GM21786 (cell line): ENCODE results near the gene IGFBP1.
A peak's percentile ranks its signal among the peaks of the same experiment; 100 is the strongest.

Experiments used
- ATAC-seq: cut with Tn5 transposase; IDR thresholded peaks from one replicate; pipeline ENCODE4 v1.9.1; 2021; ENCODE audit not compliant: unreplicated experiment

IGFBP1 gene

DNA sequence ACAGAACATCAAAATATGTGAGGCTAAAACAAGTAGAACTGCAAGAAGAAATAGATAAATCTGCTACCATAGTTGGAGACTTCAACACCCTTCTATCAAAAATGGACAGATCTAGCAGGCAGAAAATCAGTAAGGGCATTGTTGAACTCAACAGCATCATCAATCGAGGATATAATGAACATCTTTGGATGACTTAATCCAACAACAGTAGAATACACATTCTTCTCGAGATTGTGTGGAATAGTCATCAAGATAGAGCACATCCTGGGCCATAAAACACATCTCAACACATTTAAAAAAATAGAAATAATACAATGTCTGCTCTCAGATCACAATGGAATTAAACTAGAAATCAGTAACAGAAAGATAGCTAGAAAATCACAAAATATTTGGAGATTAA lies 9.9 kb downstream of the IGFBP1 start:
- ATAC-seq, result no peak

DNA sequence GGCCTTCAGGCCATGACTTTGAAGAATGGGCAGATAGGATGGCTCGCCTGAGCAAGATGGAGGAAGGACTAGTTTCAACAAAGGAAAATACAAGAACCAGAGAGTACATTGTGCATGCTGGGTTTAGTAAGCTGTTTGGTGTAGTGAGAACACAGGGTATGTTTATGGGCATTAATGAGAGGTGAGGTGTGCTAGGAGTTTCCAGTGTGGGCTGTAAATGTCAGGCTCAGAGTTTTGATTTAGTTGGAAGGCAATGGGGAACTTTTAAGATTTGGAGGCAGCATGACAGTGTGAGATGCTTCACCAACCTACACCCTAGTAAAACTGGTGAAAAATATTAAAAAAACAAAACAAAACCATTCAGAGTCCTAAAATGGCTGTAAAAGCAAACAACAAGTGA lies 13.3 kb downstream of the IGFBP1 start:
- ATAC-seq, result no peak

DNA sequence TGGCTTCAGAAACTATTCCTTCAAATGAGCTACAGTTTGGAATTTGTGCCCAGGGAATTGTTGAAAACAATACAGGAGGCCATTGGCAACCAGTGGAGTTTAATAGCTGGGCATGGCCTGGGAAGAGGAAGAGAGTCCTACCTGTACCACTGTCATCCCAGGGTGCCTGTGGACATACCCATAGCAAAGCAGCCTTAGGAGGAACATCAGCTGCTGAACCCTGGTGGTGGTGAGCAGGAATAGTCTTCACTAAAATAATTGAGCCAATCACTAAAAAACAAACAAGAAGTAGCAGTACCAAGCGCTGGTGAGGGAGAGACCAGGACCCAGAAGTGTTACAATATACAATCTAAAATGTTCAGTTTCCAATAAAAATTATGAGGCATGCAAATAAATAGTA lies 14.5 kb downstream of the IGFBP1 start:
- ATAC-seq, result no peak

DNA sequence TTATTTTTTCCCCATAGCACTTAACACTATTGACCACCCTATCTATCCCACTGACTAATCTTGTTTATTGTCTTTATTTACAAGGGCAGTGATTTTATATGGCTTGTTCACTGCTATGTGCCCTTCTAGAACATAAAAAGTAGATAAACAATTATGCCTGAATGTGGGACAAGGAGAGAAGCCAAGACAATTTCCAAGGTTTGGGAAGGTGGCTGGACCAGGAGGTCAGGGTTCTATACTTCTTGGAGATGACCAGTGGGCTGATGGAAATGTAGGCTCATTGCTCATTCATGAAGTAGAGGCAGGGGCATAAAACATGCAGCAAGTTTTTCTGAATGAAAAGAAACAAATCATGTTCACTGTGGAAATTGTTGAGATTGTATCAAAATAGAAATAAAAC lies 21.3 kb downstream of the IGFBP1 start:
- no peak for ATAC-seq

DNA sequence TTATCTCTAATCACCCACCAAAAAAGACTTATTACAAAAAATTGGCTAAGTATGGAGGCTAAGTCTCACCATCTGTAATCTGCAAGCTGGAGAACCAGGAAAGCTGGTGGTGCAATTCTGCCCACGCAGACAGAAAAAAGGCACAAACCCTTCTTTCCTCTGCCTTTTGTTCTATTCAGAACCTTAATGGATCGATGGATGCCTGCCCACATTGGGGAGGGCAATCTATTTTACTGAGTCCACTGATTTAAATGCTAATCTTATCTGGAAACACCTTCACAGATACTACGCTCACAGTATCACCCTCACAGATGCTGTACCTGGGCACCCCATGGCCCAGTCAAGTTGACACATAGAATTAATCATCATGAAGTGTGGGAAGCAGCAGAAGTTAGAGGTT lies 22.6 kb downstream of the IGFBP1 start:
- ATAC-seq, result no peak

DNA sequence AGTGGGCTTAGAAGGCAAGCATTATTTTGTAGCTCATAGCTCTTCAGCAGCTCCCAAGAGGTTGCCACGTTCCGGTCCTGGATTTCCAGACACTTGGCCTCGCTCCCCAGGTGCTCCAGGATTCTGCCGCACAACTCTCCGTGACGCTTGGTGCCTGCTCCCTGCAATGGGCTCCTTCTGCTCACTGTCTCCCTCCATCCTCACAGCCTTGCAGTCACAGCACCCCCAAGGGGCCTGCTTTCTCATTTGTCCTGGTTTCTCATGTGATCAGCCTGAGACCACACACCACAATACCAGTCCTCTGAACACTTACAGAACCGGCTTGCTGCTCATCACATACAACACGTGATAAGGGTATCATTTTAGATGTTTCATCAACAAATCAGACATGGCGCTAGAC lies 23.0 kb downstream of the IGFBP1 start:
- no peak for ATAC-seq

DNA sequence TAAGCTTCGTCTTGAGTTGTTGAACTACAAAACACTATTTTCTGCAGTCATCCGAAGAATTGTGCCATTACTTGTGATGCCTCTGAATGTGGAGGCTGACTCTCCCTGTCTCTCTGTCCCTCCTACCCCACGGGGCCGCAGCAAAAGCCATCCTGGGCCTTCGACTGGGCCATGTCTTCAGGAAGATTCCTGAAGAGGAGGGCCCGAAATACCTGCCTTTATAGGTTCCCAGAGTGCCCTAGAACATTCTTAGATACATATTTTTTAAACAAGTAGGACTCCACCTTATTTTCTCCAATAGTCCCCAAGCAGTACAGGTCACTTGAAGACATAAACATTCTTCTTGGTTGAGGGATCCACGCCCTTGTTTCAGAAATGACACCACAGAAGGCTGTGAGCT lies 24.7 kb downstream of the IGFBP1 start:
- ATAC-seq, result no peak

DNA sequence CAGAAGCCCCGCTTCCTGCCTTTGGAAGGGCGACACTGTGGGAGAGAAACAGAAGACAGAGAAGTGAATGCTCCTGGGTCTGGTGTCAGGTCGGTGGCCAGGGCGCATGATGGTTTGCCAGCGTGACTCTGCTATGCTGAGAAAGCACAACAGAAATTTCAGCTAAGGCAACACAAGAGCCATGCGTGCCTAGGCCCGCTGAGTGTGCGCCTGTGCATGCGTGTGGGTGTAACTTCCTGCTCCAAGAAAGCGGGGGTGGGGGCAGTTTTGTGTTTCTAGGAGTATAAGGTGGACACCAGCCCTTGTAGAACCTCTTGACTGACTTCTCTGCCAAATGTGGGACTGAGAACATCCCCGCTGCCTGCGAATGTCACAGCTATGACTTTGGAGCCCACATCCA lies 26.6 kb downstream of the IGFBP1 start:
- no peak for ATAC-seq

DNA sequence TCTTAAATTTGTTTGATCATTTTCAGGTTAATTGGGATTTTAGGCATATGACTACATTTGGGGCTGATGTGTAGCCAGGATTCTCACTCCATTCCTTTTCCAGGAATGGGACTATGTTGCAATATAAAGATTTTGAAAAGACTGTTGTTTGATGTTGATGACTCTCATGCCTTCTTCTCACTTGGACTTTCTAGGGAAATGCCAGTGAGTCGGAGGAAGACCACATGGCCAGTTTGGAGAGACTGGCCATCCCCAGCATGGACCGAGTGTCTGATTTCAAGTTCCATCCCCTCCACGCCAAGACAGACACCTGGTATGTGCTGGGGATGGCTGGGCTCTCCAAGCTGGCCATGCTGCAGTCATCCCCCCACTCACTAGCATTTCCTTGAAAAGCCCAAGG lies 27.3 kb downstream of the IGFBP1 start:
- ATAC-seq, result no peak

DNA sequence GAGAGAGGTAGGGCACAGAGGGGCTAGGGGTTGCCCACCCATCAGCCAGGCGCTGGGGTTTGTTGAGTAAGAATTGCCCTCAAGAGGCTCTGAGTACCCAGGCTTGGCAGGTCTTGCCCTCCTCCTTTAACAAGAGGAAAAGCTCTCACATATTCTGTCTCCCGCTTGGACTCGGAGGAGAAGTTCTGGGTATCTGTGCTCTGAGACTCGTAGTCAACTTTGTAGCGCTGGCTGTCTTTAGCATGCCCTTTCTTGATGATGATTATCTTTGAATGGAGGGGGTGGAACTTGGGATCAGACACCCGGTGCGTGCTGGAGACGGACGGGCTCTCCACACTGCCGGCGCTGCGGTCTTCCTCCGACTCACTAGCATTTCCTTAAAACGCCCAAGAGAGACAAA lies 28.8 kb downstream of the IGFBP1 start:
- no peak for ATAC-seq

DNA sequence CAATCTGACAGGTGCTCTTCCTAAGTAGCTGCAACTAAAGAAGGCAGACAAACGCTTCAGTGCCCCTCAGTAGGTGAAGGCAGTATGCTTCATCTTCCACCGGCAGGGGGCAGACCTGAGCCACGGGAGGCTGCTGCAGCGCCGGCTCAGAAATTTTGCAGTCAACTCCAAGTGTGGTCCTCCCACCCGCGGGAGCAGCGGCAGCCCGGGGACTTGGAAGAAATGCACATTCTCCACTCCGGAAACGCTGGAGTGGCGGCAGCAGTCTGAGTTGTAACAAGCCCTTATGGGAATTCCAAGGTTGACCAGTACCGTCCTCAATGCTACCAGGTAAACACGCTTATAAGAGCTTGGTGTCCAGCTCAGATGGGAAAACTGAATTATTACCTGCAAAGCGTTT lies 29.4 kb downstream of the IGFBP1 start:
- peak; percentile 67 for ATAC-seq

DNA sequence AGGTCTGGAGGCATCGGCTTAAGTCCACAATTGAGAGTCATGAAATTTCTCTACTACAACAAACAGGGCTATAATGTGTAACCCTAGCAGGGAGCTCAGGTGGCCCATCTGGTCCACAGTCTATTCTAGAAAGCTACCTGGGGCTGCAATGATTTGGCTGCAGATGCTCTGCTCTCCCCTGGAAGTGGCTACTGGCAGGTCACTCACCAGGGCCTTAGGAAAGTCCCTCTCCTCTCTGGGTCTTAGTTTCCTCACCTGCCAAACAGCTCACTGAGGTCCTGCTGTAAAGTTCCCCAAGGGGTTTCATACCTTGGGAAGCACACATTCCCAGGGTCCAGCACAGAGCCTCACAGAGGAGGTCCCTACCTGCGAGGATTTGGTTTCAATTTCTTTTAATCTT lies 30.3 kb downstream of the IGFBP1 start:
- ATAC-seq, result no peak

DNA sequence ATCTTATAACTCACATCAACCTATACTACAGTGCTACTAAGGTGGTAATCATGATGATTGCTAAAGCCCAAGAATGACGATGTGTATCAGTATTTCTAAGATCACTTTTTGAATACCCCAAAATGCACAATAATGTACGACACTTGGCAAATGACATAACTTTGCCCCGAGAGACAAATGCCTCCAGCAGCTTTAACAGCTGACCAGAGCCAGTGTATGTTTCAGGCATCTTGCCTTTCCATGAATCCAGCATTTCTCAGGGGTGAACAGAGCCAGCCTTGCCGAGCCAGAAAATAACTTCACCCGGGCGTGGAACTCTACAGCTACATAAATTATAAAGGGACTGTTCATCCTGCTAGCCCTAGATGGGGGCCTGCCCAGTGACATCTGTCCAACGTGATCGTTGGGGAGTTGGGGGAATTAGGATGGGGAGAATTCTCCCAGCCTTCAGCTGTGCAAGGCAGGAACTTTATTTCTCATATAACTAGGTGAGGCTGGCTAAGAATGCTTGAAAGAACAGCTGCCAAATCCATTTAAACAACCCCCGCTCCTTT lies 31.0 kb downstream of the IGFBP1 start:
- ATAC-seq, result no peak

DNA sequence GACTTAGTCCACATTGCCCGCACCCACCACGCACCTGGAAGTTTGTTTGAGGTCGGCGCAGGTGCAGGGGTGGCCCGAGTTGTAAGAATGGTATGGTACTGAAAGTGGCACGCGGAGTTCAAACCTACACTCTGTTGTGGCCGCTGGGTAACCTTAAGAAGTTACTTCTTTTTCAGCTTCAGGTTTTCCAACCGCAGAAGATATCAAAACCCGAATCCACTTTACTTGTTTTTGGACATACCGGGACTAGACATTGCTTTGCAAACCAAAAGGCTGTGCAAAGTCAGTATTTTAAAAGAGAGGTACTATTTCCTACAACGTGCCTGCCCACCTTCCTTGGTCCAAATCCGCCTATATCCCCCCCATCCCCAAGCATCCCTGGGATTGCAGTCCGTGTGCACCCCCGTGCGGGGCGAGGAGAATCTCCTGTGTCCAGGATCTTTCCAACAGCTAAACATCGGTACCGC lies 31.7 kb downstream of the IGFBP1 start:
- no peak for ATAC-seq

DNA sequence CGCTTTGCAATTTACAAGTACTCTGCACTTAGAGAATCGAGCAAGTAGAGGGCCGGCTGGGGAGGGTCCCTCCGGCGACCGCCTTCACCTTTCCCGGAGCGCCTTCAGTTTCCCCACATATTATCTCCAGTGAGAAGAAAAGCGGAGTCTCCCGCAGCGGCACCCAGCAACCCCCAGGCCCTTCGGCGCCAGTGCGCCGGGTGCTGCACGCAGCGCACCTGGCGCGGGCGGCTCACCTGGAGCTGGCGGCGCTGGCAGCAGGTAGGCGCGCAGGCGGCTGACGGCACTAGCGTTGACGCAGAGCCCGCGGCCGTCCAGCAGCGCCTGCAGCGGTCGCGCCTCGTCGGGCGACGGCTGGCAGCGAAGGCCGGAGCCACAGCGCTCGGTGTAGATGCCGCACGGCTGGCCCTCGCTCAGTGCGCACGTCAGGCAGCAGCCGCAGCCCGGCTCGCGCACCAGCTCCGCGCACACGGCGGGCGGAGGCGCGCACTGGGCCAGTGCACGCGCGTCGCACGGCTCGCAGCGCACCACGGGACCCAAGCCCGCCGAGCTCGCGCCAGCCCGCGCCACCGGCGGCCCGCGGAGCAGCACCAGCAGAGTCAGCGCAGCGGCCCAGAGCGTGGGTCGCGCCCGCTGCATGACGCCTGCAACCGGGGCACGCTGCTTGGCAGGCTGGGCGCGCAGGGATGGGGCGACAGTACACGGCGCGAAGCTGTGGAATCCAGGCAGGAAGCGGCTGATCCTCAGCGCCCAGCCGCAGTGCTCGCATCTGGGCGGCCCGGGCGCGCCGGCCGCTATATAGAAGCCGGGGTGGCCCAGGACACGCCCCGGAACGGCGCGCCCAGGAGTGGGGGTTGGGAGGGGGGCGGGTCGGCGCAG lies 32.5 kb downstream of the IGFBP1 start, which contains the start of gene IGFBP3:
Gene IGFBP3 (minus strand): TSS at position 771 of the 879 bp plus-strand sequence. CDS start 132 bp downstream, at position 639.
- ATAC-seq, result no peak

DNA sequence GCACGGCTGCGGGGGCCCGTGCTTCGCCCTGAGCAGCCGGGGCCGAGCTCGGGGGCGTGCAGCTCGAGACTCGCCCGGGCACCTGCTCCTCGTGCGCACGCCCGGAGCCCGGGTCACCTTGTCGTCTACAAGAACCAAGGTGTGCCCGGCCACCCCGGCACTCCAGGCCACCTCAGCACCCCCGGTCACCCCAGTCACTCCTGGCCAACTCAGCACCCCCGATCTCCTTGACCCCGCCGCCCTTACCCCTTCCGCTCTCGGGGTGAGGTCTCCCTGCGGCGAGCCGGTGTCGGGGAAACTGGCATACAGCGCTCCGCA lies 33.1 kb downstream of the IGFBP1 start:
- no peak for ATAC-seq

DNA sequence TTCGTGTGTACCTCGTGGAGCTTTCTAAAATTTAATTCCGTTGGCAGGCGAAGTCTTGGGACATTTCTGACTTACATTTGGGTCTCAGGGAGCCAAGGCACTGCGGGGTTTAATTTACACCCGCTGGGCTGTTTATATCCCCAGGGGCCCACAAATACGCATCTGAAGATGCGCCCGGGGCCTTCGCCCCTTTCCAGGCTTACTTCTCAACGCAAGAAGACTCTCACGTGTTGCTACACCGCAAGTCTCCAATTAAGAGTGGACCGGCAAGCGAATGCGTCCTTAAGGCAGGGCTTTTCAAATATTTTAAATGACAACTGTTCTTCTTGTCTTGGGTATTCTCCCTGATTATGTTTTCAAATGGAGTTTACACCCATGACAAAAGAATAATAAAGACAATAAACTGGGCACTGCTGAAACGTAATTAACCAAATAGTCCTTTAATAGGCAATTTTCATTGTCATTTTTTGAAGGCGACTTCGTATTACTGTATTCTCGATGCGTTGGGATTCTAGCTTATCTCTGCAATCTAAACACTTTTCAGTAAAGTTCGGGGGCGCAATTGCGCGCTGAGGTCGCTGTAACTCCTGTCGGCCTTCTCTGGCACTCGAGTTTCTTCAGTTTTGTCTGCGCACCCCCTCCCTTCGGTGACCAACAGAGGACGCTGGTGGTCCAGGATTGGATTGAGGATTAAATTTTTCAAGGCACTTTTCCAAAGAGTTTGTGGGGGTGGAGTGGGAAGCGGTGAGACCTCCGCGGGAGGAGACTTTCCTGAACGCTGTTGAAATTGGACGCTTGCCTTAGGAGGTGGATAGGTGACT lies 33.6 kb downstream of the IGFBP1 start:
- no peak for ATAC-seq

DNA sequence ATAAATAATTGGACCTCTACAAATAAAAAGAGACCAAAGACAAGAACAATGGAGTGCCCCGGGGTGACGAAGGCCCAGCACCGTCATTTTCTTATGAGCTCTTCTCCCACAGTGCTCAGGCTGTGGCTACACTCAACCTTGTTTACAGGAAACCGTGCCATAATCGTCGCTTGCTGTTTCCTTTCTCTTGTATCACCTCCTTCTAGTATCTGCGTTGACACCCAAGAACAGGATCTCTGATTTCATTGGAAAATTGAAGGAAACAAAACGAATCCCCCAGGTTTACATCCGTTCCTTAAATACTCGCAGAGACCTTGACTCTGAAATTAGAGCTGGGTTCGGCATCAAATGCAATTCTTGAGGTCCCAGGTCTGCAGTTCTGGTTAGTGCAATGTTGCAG lies 34.5 kb downstream of the IGFBP1 start:
- no peak for ATAC-seq

DNA sequence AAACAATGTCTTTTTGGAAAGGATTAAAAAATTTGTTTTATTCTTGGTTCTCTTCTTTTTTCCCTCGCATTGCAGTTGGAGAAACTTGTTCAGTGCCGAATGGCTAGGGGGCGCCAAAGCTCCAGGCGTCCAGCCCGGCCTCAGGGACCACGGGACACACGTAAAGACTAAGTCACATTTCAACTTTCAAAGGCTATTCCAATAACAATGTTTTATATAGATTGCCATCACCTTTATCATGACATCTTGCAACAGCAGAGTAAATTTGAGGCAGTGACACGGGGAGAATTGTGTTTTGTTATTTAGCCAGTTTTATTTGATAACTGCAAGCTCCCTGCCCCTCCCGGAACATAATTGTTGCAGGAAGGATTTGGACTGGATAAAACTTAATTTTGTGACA lies 35.0 kb downstream of the IGFBP1 start:
- peak; percentile 51 for ATAC-seq

DNA sequence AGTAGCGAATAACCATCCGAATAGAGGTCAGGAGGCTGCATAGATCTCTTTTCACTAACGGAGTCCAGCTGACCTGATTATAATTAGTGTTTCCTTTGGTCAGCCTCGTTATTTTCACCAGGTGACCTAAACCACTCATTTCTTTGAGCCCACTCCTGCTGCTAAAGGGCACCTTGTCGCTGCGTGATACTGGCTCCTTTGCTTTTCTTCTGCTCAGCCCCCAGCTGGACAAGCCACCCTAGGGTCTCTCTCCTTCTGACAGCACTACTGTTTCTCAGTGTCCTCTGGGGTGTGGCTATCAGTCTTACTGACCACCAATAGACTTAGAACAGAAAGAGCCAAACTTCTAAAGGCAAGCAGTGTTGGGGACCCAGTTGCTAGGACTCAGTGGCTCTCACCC lies 35.5 kb downstream of the IGFBP1 start:
- no peak for ATAC-seq

DNA sequence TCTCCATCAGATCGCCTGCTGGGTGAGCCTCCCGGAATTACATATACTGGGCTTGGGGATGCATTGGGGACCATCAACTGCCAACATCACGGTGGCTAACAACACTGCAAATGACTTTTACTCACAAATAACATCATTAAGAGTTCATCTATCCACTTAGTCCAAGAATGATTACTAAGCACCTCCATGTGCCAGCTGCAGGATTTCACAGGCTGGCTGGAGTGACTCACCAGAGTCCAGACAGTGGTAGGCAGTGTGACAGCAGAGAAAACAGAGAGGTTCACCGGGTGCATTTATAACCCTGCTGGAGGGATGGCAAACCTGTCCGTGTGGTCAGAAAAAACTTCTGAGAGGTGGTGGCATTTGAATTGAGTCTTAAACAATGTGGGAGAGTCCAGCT lies 36.0 kb downstream of the IGFBP1 start:
- ATAC-seq, result no peak

DNA sequence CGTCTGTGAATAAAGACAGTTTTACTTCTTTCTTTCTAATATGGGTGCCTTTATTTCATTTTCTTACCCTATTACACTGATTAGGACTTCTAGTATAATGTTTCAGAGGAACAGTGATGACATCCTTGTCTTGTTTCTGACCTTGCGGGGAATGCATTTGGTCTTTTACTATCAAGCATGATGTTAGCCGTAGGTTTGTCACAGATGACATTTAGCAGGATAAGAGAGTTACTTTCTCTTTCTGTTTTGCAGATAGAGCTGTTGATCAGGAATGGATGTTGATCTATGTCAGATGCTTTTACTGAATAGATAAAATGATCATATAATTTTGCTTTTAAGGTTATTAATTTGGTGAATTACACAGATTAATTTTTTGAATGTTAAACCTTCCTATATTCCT lies 39.4 kb downstream of the IGFBP1 start:
- ATAC-seq, result no peak
